IPS-18c (cell line): ENCODE measurements around the gene PKP3.

Experiments
- H3K4me3 ChIP-seq: 2 replicates; pipeline ENCODE4 v1.7.0; 2013; ENCODE audit warnings: low read depth, mild to moderate bottlenecking, low read length, moderate library complexity; ENCODE audit not compliant: insufficient read depth
- H3K9me3 ChIP-seq: one replicate; pipeline ENCODE4 v1.6.1; 2013; ENCODE audit warnings: mild to moderate bottlenecking, low read length, moderate library complexity; ENCODE audit not compliant: control insufficient read depth, insufficient read depth

The PKP3 gene

DNA sequence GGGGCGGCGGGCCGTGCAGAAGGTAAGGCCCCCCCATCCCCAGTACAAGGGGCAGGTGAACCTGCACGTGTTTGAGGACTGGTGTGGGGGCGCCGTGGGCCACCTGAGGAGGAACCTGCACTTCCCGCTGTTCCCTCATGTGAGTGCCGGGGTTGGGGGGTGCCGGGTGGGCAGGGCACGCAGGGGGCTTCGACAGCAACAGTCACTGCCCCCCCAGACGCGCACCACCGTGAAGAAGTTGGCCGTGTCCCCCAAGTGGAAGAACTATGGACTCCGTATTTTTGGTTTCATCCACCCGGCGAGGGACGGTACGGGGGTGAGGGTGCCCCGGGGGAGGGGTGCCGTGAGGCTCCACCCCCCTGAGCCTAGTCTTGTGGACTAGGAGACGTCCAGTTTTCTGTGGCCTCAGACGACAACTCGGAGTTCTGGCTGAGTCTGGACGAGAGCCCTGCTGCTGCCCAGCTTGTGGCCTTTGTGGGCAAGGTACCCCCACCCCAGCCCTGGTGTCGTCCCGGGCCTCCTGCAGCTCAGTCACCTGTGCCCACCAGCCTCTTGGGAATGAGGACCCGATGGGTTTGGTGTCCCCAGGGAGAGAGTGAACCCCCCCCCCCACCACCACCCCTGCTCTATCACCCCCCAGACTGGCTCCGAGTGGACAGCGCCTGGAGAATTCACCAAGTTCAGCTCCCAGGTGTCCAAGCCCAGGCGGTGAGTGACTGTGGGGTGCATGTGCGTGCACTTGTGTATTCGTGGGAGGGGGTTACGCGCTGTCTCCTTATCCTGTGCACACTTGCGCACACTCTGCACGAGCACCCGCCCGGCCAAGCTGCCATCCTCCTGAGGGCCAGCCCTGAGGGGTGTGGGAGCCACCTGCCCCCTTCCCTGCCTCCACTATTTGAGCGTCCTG, 20.9 kb upstream of the PKP3 start:
- no peak overlapping the region for H3K4me3 ChIP-seq
- H3K9me3 ChIP-seq, result no peaks in the 10 kb centered on the region

DNA sequence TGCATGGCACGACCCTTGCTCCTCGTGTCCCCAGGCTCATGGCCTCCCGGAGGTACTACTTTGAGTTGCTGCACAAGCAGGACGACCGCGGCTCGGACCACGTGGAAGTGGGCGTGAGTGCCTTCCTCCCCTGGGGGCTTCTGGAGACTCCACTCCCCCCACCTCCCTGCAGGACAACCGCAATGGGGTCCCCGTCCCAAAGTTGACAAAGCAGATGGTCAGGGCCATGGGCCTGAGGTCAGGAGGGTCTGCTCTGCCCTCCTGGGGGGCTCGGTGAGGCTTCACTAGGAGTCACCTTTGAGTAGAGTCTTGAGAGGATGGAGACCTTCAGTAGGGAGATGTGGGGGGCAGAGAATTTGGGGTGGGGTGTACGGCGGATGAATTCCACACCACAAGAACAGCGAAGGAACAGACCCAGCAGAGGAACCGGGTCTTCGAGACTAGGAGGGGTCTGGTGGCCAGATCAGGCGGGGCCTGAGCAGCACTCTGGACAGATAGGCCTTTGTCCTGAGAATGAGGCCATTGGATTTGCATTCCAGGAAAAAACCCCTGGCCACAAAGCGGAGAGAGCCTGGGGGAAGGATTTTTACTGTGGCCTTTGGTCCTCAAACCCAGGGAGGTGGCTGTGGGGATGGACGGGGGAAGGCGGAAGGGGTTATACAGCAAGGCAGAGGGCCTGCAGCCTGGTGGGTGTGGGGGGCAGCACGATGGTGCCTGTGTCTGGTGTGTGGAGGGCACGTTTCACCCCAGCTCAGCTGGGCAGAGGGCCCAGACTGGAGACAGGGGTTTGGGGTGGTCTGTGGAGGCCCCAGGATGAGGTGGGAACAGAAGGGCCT, 20.1 kb upstream of the PKP3 start:
- H3K4me3 ChIP-seq, result no peak overlapping the region
- no peaks in the 10 kb centered on the region for H3K9me3 ChIP-seq

DNA sequence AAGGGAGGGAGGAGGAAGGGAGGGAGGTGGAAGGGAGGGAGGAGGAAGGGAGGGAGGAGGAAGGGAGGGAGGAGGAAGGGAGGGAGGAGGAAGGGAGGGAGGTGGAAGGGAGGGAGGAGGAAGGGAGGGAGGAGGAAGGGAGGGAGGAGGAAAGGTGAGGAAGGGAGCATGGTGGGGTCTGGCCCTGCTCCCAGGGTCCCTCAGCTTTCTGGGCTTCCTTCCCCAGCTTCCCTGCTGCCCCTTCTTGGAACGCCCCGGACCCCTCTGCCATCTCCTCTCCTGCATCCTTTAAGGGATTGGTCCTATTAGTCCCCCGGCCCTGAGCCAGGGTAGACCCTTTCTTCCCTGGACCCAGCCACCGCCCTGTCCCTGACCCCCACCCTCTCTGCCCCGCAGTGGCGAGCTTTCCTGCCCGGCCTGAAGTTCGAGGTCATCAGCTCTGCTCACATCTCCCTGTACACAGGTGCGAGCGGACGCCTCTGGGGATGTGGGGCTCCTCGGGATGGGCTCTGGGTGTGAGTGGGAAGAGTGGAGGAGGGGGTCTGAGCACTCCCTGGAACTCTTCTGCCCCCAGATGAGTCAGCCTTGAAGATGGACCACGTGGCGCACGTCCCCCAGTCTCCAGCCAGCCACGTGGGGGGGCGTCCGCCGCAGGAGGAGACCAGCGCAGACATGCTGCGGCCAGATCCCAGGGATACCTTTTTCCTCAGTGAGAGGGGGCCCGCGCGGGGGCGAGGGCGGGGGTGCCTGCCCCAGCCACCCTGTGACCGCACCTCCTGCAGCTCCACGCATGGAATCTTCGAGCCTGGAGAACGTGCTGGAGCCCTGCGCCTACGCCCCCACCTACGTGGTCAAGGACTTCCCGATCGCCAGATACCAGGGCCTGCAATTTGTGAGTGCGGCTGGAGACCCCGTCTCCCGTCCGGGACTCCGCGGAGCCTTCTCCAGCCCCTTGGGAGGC, 18.7 kb upstream of the PKP3 start:
- no peaks in the 10 kb centered on the region for H3K9me3 ChIP-seq
- no peak overlapping the region for H3K4me3 ChIP-seq

DNA sequence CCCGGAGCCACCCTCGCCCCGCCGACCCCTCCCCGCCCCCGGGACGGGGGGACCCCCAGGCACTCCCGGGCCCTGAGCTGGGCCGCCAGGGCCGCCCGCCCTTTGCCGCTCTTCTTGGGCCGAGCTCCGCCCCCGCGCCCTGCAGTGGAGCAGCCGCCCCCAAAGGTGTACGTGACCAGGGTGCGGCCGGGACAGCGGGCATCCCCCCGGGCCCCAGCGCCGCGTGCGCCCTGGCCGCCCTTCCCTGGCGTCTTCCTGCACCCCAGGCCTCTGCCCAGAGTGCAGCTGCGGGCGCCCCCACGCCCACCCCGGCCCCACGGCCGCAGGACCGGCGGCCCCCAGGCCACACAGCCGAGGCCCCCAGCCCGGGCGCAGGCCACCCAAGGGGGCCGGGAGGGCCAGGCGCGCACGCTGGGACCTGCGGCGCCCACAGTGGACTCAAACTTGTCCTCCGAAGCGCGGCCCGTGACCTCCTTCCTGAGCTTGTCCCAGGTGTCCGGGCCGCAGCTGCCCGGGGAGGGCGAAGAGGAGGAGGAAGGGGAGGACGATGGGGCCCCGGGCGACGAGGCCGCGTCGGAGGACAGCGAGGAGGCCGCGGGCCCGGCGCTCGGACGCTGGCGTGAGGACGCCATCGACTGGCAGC, 17.4 kb upstream of the PKP3 start:
- H3K9me3 ChIP-seq, result no peaks in the 10 kb centered on the region
- no peak overlapping the region for H3K4me3 ChIP-seq

DNA sequence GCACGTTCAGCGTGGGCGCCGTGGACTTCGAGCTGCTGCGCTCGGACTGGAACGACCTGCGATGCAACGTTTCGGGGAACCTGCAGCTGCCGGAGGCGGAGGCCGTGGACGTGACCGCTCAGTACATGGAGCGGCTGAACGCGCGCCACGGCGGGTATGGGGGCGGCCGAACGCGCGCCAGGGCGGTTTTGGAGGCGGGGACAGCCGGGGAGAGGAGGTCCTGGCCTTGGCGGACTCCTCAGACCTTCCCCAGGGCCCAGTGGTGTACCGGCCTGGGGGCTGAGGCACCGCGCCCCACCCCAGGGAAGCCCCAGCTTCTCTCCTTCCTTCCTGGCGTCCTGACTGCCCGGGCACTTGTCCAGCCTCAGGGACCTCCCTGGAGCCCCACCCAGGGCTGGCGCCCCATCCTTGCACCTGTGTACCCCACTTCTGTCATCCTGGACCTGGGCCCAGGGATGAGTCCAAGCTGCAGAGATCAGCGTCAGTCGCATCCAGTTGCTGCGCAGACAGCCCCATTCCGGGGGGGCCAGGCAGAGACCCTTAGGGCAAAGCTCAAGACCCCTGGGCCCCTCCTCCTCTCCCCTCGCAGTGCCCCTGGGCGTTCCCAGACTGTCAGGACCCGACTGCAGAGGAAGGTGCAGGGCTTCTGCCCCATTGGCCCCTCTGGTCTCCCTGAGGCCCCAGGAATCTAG, 16.7 kb upstream of the PKP3 start:
- no peak overlapping the region for H3K4me3 ChIP-seq

DNA sequence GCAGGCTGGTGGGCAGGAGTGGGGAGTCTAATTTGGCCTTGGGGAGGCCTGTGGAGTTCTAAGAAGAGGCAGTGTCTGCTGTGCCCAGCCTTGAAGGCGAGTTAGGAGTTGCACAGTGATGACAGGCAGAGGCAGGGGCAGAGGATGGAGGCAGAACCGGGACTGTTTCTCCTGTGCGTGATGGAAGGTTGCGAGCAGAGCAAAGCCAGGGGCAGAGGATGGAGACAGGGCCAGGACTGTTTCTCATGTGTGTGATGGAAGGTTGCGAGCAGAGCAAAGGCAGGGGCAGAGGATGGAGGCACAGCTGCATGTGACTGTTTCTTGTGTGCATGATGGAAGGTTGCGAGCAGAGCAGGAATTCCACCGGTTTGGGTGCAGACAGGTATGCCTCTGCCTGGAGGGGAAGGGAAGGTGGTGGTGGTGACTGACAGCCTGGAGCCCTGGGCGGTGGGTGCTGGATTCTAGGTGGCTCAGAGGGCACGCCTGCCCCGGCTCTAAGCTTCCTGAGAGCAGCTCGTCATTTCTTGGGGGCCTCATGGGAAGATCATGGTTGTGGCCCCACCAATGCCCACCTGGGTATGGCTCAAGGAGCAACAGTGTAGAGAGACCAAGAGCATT, 16.0 kb upstream of the PKP3 start:
- no peaks in the 10 kb centered on the region for H3K9me3 ChIP-seq
- no peak overlapping the region for H3K4me3 ChIP-seq

More for the DNA sequence above, 16.7 kb upstream of the PKP3 start:
- H3K9me3 ChIP-seq, result no peaks in the 10 kb centered on the region

DNA sequence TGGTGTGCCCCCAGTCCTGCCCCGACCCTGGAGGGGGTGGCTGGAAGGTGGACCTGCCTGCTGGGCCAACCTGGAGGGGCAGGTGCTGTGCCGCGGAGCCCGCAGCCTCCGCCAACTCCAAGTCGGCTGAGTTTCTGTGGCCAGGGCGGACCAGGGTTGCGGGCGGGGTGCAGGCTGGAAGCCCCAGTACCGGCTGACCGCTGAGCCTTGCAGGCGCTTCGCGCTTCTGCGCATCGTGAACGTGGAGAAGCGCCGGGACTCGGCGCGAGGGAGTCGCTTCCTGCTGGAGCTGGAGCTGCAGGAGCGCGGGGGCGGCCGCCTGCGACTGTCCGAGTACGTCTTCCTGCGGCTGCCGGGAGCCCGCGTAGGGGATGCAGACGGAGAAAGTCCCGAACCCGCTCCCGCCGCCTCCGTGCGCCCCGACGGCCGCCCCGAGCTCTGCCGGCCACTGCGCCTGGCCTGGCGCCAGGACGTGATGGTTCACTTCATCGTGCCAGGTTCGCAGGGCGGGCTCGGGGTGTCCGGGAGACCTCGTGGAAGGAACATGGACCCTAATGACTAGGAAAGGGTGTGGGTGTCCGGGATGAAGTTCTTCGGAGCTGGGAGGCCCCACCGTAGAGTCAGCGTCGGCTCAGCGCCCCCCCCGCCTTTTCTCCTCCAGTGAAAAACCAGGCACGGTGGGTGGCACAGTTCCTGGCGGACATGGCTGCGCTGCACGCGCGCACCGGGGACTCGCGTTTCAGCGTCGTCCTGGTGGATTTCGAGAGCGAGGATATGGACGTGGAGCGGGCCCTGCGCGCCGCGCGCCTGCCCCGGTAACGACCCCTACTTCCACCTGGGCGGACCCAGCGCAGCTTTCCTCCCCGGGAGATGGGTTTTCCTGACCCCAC, 14.6 kb upstream of the PKP3 start:
- Histone ChIP-seq H3K9me3 (peaks cover 2% of the 10 kb centered on the region), H3K4me3 (no peak overlapping the region)

DNA sequence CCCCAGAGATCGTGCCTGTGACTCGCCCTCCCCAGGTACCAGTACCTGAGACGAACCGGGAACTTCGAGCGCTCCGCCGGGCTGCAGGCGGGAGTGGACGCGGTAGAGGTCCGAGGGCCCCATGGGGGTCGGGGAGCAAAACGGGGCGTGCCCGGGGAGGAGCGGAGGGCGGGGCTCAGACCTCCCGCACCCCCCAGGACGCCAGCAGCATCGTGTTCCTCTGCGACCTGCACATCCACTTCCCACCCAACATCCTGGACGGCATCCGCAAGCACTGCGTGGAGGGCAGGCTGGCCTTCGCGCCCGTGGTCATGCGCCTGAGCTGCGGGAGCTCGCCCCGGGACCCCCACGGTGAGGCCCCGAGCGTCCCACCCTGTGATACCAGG, 13.9 kb upstream of the PKP3 start:
- H3K4me3 ChIP-seq, result no peak overlapping the region

DNA sequence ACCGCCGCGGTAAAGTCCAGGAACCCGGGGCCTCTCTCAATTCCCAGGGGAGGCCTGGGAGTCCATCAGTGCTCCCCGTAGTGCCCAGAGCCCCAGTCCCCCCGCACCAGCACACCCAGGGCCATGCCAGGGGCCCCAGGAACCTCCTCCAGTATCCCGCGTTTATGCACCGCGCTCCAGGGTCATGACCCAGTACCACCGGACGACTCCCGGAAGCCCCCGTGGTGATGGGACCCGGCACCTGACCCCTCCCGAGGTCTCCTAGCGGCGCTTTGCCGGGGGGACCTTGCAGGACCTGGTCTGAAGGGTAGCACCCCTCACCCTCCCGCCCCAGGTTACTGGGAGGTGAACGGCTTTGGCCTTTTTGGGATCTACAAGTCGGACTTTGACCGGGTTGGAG, 13.5 kb upstream of the PKP3 start:
- no peak overlapping the region for H3K4me3 ChIP-seq
- H3K9me3 ChIP-seq, result peaks cover 3% of the 10 kb centered on the region

More for the DNA sequence above, 13.9 kb upstream of the PKP3 start:
- peaks cover 2% of the 10 kb centered on the region for H3K9me3 ChIP-seq

DNA sequence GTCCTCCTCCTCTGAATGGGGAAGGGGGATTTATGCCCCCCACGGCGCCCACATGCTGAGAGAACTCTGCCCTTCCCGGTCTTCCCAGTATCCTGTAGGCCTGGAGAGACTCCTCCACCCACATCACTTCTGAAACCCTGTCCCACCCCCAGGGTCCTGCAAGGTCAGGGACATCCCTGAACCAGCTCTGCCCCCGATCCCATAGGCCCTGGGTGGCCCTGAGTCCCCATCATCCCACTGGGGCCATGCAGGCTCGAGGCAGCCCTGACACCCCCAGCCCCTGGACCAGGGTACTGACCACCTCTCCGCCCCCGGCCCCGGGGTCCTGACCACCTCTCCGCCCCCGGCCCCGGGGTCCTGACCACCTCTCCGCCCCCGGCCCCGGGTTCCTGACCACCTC, 13.0 kb upstream of the PKP3 start:
- H3K4me3 ChIP-seq, result no peak overlapping the region
- H3K9me3 ChIP-seq, result peaks cover 4% of the 10 kb centered on the region

DNA sequence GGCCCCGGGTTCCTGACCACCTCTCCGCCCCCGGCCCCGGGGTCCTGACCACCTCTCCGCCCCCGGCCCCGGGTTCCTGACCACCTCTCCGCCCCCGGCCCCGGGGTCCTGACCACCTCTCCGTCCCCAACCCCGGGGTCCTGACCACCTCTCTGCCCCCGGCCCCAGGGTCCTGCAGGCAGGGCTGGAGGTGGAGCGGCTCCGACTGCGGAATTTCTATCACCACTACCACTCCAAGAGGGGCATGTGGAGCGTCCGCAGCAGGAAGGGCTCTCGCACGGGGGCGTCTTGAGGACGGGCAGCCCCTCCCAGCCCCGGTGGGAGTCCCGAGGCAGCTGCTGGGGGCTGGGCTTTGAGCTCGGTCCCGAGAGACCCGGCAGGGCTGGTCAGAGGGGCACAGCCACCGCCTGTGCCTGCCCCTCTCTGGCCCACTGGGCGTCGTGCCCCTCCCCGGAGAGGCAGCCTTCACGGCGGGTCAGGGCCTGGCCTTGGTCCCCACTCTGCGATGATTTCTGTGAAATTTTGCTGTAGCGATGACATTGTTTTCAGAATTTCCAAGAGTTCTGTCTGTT, 12.4 kb upstream of the PKP3 start:
- Histone ChIP-seq H3K4me3 (no peak overlapping the region), H3K9me3 (peaks cover 4% of the 10 kb centered on the region)

DNA sequence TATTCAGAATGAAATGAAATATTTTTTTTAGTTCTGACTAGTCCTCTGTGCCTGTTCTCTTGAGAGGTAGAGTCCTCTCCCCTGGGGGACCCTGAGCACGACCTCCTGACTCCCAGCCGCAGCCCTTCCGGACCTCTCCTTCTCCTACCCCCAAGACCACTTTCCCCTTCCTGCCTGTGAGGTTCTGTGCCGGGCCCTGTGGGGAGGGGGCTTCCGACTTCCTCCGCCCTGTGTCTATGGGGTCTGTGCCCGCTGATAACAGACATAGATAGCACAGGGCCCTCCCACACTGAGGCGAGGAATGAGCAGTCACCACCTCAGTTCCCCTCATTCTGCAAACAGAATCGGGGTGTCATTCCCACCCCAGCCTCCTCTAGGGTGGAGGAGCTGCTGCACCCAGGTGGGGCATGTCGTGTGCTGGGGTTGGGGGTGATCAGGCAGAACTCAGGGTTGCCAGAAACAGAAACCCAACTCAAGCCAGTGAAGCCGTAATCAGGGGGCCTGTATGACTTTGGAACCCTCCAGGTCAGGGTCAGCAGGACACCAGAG, 11.9 kb upstream of the PKP3 start:
- Histone ChIP-seq H3K4me3 (no peak overlapping the region), H3K9me3 (peaks cover 4% of the 10 kb centered on the region)

DNA sequence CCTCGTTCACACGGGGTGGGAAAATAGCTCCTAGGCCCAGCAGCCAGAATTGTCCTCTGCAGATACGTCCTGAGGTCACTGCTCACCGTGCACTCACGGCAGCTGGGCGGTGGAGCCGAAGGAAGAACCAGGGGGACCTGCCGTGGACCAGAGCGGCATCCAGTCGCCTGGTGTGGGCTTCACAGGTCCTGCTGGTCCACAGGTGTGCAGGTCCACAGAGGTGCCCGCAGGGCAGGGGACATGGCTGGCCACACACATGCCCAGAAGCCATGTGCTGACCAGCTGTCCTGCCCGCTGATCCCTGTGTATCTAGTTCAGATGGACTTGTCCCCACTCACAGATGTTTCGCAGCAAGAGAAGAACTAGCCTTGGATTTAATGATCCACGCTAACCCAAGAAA, 10.6 kb upstream of the PKP3 start:
- H3K4me3 ChIP-seq, result no peak overlapping the region
- H3K9me3 ChIP-seq, result peaks cover 4% of the 10 kb centered on the region

DNA sequence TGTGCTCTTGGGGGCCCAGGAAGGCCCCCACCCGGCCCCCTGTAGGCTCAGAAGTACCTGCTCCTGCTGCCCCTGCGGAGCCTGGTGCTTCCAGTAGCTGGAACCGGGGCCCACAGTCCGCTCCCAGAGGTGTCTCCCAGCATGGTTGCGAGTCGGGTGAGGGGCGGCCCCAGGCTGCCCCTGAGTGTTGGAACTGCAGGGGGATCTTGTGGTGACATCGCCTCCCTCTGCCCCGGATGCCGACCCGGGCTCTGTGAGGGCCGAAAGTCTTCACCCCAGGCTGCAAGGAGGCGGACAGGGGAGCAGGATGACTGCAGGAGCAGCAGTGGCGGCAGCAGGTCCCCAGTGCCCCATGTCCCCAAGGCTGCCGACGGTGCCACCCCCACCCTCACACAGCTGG, 9.5 kb upstream of the PKP3 start:
- peaks cover 4% of the 10 kb centered on the region for H3K9me3 ChIP-seq

More for the DNA sequence above, 9.5 kb upstream of the PKP3 start:
- no peak overlapping the region for H3K4me3 ChIP-seq
